PC-9 (cell line): ENCODE measurements around the gene RXFP1. TPM values are rescaled to one million over a fixed set of nuclear protein-coding genes. Genes with fewer than 3 reads are reported as not detected.
A peak's percentile ranks its signal among the peaks of the same experiment; 100 is the strongest.

ENCODE experiments used
- BruUV-seq: library from RNA; stranded (reverse); fragments of 400-500 nt; replicated peaks from 2 replicates; lab custom pipeline; 2021; lab: Mats Ljungman, UMichigan
- CTCF ChIA-PET: fragments of 300-600 bp; sonication (Branson Sonifier 250); formaldehyde crosslinking; loops from one replicate; lab custom pipeline; 2022; ENCODE audit warnings: antibody characterized with exemption; lab: Charles Lee
- POLR2A ChIA-PET: fragments of 300-600 bp; sonication (Branson Sonifier 250); formaldehyde crosslinking; loops from one replicate; lab custom pipeline; 2022; ENCODE audit warnings: antibody characterized with exemption; ENCODE audit not compliant: unreplicated experiment; lab: Charles Lee
- DNase-seq, 2 experiments: peaks; one replicate each; pipeline versions ENCODE4 v3.0.0 to v3.0.0-alpha.2; 2015 to 2022; ENCODE audit warnings: mixed read lengths in 1 of 2
- H2AFZ ChIP-seq: fragments of 200-600 bp; sonication (generic); 2 replicates; pipeline ENCODE4 v1.8.1; 2017; ENCODE audit warnings: antibody characterized with exemption
- H3F3A ChIP-seq: fragments of 200-600 bp; sonication (generic); 2 replicates; pipeline ENCODE4 v1.8.1; 2017; ENCODE audit warnings: antibody characterized with exemption, mild to moderate bottlenecking, low read depth; ENCODE audit not compliant: insufficient read depth
- H3K27ac ChIP-seq: fragments of 200-600 bp; sonication (generic); 2 replicates; pipeline ENCODE4 v1.6.1; 2016; ENCODE audit warnings: mixed run types
- H3K27me3 ChIP-seq: fragments of 200-600 bp; sonication (generic); 2 replicates; pipeline ENCODE4 v1.6.1; 2016; ENCODE audit warnings: low read depth, mixed run types; ENCODE audit not compliant: insufficient read depth
- H3K36me3 ChIP-seq: fragments of 200-600 bp; sonication (generic); 2 replicates; pipeline ENCODE4 v1.6.1; 2016; ENCODE audit warnings: low read depth, mixed run types
- H3K4me1 ChIP-seq: fragments of 200-600 bp; sonication (generic); replicated peaks from 2 replicates; pipeline ENCODE4 v1.6.1; 2016; ENCODE audit warnings: mixed run types; ENCODE audit not compliant: insufficient read depth
- H3K4me2 ChIP-seq: fragments of 200-600 bp; sonication (generic); 2 replicates; pipeline ENCODE4 v1.6.1; 2017; ENCODE audit warnings: mixed run types
- H3K4me3 ChIP-seq: fragments of 200-600 bp; sonication (generic); 2 replicates; pipeline ENCODE4 v1.6.1; 2016; ENCODE audit warnings: mixed run types
- H3K79me2 ChIP-seq: fragments of 200-600 bp; sonication (generic); 2 replicates; pipeline ENCODE4 v1.6.1; 2017; ENCODE audit warnings: low read depth, mixed run types
- H3K9me2 ChIP-seq: fragments of 200-600 bp; sonication (generic); 2 replicates; pipeline ENCODE4 v1.8.1; 2017; ENCODE audit warnings: mild to moderate bottlenecking; ENCODE audit not compliant: insufficient read depth
- H3K9me3 ChIP-seq: fragments of 200-600 bp; sonication (generic); 2 replicates; pipeline ENCODE4 v1.8.1; 2016; ENCODE audit warnings: low read depth; ENCODE audit not compliant: insufficient read depth
- H4K20me1 ChIP-seq: fragments of 200-600 bp; sonication (generic); 2 replicates; pipeline ENCODE4 v1.8.1; 2017; ENCODE audit not compliant: insufficient read depth
- EZH2 ChIP-seq: fragments of 200-600 bp; sonication (generic); IDR thresholded peaks from 2 replicates; pipeline ENCODE4 v1.8.0; 2017; ENCODE audit warnings: antibody characterized with exemption, low read depth
- intact Hi-C: fragments of 100-400 bp; cut with micrococcal nuclease; formaldehyde crosslinking; loops from one replicate; pipeline ENCODE4 v1.10.0; 2022; ENCODE audit not compliant: unreplicated experiment
- total RNA-seq: library from RNA; stranded (reverse); gene quantifications from 2 replicates; pipeline ENCODE4 v1.2.3, GENCODE V29; 2021
- TF ChIP-seq, protein P1 (sequence below): fragments of 200-600 bp; sonication (generic); conservative IDR thresholded peaks from 2 replicates; pipeline ENCODE4 v1.6.1; 2017; ENCODE audit warnings: mixed run types, antibody characterized with exemption, mild to moderate bottlenecking, moderate library complexity

RXFP1 gene
- total RNA-seq, 1 experiment from 2014 or later: not detected

- intact Hi-C loops: no loop called here
- no peak overlapping the region; the same call in 1 of the 2 replicates for H3K4me3 ChIP-seq
- no peaks in the 10 kb centered on the region for H3K9me2 ChIP-seq
- H3K4me1 ChIP-seq: peaks cover 8% of the 10 kb centered on the region
- CTCF ChIA-PET: no interaction called here
- POLR2A ChIA-PET: no interaction called here
- no peaks in the 10 kb centered on the region for H3K27me3 ChIP-seq
- no peak overlapping the region for H3K27ac ChIP-seq
- H3K4me2 ChIP-seq: peak overlapping the region; percentile 79; the same call in 1 of the 2 replicates
- no peaks in the 10 kb centered on the region for H3K9me3 ChIP-seq
- peaks cover 19% of the 10 kb centered on the region for H3K79me2 ChIP-seq
- no peaks in the 10 kb centered on the region for H4K20me1 ChIP-seq
- no peak for TF ChIP-seq EZH2
- TF ChIP-seq, protein P1, sequence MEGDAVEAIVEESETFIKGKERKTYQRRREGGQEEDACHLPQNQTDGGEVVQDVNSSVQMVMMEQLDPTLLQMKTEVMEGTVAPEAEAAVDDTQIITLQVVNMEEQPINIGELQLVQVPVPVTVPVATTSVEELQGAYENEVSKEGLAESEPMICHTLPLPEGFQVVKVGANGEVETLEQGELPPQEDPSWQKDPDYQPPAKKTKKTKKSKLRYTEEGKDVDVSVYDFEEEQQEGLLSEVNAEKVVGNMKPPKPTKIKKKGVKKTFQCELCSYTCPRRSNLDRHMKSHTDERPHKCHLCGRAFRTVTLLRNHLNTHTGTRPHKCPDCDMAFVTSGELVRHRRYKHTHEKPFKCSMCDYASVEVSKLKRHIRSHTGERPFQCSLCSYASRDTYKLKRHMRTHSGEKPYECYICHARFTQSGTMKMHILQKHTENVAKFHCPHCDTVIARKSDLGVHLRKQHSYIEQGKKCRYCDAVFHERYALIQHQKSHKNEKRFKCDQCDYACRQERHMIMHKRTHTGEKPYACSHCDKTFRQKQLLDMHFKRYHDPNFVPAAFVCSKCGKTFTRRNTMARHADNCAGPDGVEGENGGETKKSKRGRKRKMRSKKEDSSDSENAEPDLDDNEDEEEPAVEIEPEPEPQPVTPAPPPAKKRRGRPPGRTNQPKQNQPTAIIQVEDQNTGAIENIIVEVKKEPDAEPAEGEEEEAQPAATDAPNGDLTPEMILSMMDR: no peak
- H2AFZ ChIP-seq: no peak overlapping the region
- H3F3A ChIP-seq: peaks cover 8% of the 10 kb centered on the region; the same call in 1 of the 2 replicates
- BruUV-seq: no TSS peak
- no peaks in the 10 kb centered on the region for H3K36me3 ChIP-seq
- DNase-seq: no peak
Measured at GRCh38 chr4:158673633-158674032, 152.0 kb downstream of the RXFP1 start.

DNA sequence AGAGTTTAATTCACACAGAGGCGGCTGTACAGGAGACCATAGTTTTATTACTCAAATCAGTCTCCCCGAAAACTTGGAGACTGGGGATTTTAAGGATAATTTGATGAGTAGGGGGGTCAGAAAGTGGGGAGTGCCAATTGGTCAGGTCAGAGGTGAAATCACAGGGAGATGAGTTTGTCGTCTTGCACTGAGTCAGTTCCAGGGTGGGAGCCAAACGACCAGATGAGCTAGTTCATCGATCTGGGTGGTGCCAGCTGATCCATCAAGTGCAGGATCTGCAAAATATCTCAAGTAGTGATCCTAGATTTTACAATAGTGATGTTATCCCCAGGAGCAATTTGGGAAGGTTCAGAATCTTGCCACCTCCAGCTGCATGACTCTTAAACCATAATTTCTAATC, 154.4 kb downstream of the RXFP1 start:
- Histone ChIP-seq H3K27ac (no peak overlapping the region), H3K4me1 (no peaks in the 10 kb centered on the region; the same call in 1 of the 2 replicates), H3K4me2 (no peak overlapping the region), H3K9me3 (no peaks in the 10 kb centered on the region), H3K4me3 (no peak overlapping the region), H3K27me3 (no peaks in the 10 kb centered on the region), H3K9me2 (no peaks in the 10 kb centered on the region), H4K20me1 (no peaks in the 10 kb centered on the region), H3K36me3 (no peaks in the 10 kb centered on the region), H3K79me2 (0 out of 2 replicates have a peak, but pooled peaks cover 1% of the 10 kb centered on the region), H2AFZ (no peak overlapping the region), H3F3A (peaks cover 8% of the 10 kb centered on the region; the same call in 1 of the 2 replicates)
- ChIA-PET POLR2A (no interaction called here), CTCF (no interaction called here)
- TF ChIP-seq EZH2: no peak
- TF ChIP-seq, protein P1: no peak
- intact Hi-C loops: no loop called here
- BruUV-seq: no TSS peak
- no peak for DNase-seq

DNA sequence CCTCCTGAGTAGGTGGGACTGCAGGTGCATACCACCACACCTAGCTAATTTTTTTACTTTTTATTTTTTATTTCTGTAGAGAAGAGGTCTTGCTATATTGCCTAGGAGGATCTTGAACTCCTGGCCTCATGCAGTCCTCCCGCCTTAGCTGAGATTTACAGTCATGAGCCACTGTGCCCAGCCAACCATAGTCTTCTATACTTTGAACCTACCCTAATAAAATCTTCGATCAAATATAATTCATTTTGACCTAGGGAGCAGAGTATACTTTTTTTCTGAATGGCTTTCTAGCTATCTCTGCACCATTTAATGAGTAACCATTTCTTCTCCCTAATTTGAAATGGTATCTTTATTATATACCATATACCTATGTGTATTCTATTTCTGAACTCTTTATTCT, 157.1 kb downstream of the RXFP1 start:
- no peaks in the 10 kb centered on the region for H4K20me1 ChIP-seq
- no peaks in the 10 kb centered on the region for H3F3A ChIP-seq
- H3K27me3 ChIP-seq: no peaks in the 10 kb centered on the region
- H3K36me3 ChIP-seq: no peaks in the 10 kb centered on the region
- no peaks in the 10 kb centered on the region for H3K4me1 ChIP-seq
- ChIA-PET POLR2A (no interaction called here), CTCF (interaction anchor here (0.6 kb wide), 1 partner anchor 531 kb away, joined by 3 read pairs; no protein-coding TSS in a partner anchor)
- no peak for DNase-seq
- no peak overlapping the region for H3K4me2 ChIP-seq
- no peaks in the 10 kb centered on the region for H3K79me2 ChIP-seq
- no peaks in the 10 kb centered on the region for H3K9me3 ChIP-seq
- TF ChIP-seq EZH2: no peak
- TF ChIP-seq, protein P1: no peak
- BruUV-seq: no TSS peak
- H3K9me2 ChIP-seq: no peaks in the 10 kb centered on the region
- no peak overlapping the region for H3K27ac ChIP-seq
- no peak overlapping the region for H3K4me3 ChIP-seq
- no peak overlapping the region for H2AFZ ChIP-seq
- intact Hi-C loops: no loop called here
